ENCODE data around the gene CA4.

- no peak for TF ChIP-seq CTCF (IDR thresholded peaks at IDR 0.05)
- no peak for TF ChIP-seq POLR2A (IDR thresholded peaks at IDR 0.05)
These were observed 7.8 kb downstream of the CA4 start for GRCh38 chr17:60157487-60158040.

Measured in lower leg skin (tissue), 3 donors.